Astrocyte (in vitro differentiated cells and primary cell): ENCODE measurements around the gene COP1. TPM values are rescaled to one million over a fixed set of nuclear protein-coding genes. Genes with fewer than 3 reads are reported as not detected.
A peak's percentile ranks its signal among the peaks of the same experiment; 100 is the strongest.

Experiments used
- DNase-seq: peaks from one replicate; pipeline ENCODE4 v3.0.0-alpha.2; 2010; ENCODE audit warnings: low read depth
- FAIRE-seq: peaks from 2 replicates; lab custom pipeline; 2011; peaks lifted over from hg19 to GRCh38; lab: Jason Lieb, UNC
- H2AFZ ChIP-seq: 2 replicates; pipeline ENCODE4 v1.6.0; 2012; ENCODE audit warnings: low read depth, low read length, inconsistent platforms
- H3K27ac ChIP-seq: 2 replicates; pipeline ENCODE4 v1.5.1; 2011; ENCODE audit warnings: low read depth, low read length, inconsistent platforms
- H3K27me3 ChIP-seq: 2 replicates; pipeline ENCODE4 v1.6.0; 2011; ENCODE audit warnings: low read length, inconsistent platforms; ENCODE audit not compliant: insufficient read depth
- H3K36me3 ChIP-seq: 2 replicates; pipeline ENCODE4 v1.5.1; 2011; ENCODE audit warnings: low read length, inconsistent platforms; ENCODE audit not compliant: insufficient read depth
- H3K4me1 ChIP-seq: 2 replicates; pipeline ENCODE4 v1.5.1; 2011; ENCODE audit warnings: low read length, inconsistent platforms; ENCODE audit not compliant: insufficient read depth
- H3K4me2 ChIP-seq: 2 replicates; pipeline ENCODE4 v1.6.0; 2012; ENCODE audit warnings: low read length, inconsistent platforms
- H3K4me3 ChIP-seq: 2 replicates; pipeline ENCODE4 v1.5.1; 2011; ENCODE audit warnings: low read depth, mild to moderate bottlenecking, low read length, inconsistent platforms; ENCODE audit not compliant: insufficient read depth
- H3K79me2 ChIP-seq: 2 replicates; pipeline ENCODE4 v1.6.0; 2012; ENCODE audit warnings: mild to moderate bottlenecking, low read length, inconsistent platforms; ENCODE audit not compliant: insufficient read depth
- H3K9ac ChIP-seq: 2 replicates; pipeline ENCODE4 v1.6.0; 2012; ENCODE audit warnings: mild to moderate bottlenecking, low read length, inconsistent platforms
- H3K9me3 ChIP-seq: 2 replicates; pipeline ENCODE4 v1.5.1; 2012; ENCODE audit warnings: low read depth, mild to moderate bottlenecking, low read length, inconsistent platforms; ENCODE audit not compliant: insufficient read depth
- H4K20me1 ChIP-seq: 2 replicates; pipeline ENCODE4 v1.6.0; 2012; ENCODE audit warnings: low read length, inconsistent platforms; ENCODE audit not compliant: insufficient read depth
- H3K27ac Mint-ChIP-seq: one replicate; pipeline ENCODE4 v1.8.0; 2021; ENCODE audit warnings: mild to moderate bottlenecking, mixed read lengths; ENCODE audit not compliant: unreplicated experiment
- H3K27me3 Mint-ChIP-seq: one replicate; pipeline ENCODE4 v1.8.0; 2021; ENCODE audit warnings: low read depth, mixed read lengths; ENCODE audit not compliant: unreplicated experiment
- H3K36me3 Mint-ChIP-seq: one replicate; pipeline ENCODE4 v1.8.0; 2021; ENCODE audit warnings: low read depth, mixed read lengths; ENCODE audit not compliant: unreplicated experiment
- H3K4me1 Mint-ChIP-seq: one replicate; pipeline ENCODE4 v1.8.0; 2021; ENCODE audit warnings: low read depth, mixed read lengths; ENCODE audit not compliant: unreplicated experiment
- H3K4me3 Mint-ChIP-seq: one replicate; pipeline ENCODE4 v1.8.0; 2021; ENCODE audit warnings: mild to moderate bottlenecking, moderate library complexity, mixed read lengths; ENCODE audit not compliant: unreplicated experiment
- H3K9me3 Mint-ChIP-seq: one replicate; pipeline ENCODE4 v1.8.0; 2021; ENCODE audit warnings: mild to moderate bottlenecking, mixed read lengths; ENCODE audit not compliant: unreplicated experiment
- EZH2 ChIP-seq: IDR thresholded peaks from 2 replicates; pipeline ENCODE4 v1.6.1; 2012; ENCODE audit warnings: mild to moderate bottlenecking, low read length, inconsistent platforms; ENCODE audit not compliant: insufficient read depth
- total RNA-seq: library from RNA; stranded (reverse); gene quantifications from 2 replicates; pipeline ENCODE4 v1.2.1, GENCODE V29; 2021
- TF ChIP-seq, protein P1 (sequence below): IDR thresholded peaks from 2 replicates; pipeline ENCODE4 v1.5.1; 2011; ENCODE audit warnings: low read depth, mild to moderate bottlenecking, inconsistent platforms, low read length, moderate library complexity; ENCODE audit not compliant: insufficient read depth

Gene COP1
- total RNA-seq, 1 donor from 2014 or later = 45.9 TPM

DNA sequence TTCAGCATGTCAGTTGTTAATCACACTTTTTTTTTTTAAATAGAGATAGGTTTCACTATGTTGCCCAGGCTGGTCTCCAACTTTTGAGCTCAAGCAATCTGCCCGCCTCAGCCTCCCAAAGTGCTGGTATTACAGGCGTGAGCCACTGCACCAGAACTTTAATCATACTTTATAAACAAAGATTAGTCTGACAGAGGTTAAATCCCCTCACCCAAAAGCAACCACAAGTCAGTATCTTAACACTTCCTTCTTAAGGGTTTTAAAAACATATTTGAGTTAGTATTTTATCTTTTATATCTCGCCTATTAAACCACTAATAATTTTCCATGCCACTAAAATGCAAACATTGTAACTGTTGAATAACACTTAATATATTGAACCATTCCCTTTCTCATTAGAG lies 70.2 kb downstream of the COP1 start:
- peak overlapping the region; percentile 3 for H3K27ac Mint-ChIP-seq
- no peak for FAIRE-seq

DNA sequence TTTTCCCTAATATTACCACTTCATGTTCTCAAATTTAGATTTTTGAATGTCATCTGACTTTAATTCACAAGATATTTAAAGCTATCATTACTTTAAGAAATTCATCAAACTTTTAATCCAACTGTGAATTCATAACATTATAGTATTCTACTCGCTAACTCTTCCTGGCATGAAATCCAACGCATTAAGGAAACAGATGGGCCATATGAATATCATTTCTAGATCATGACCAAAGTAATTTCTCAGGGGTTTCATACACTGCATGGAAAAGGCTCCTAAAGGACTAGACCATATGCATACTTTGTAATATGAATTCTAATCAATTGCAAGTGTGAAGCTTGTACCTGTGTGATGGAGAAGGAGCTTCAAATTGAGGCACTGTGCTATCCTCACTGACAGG lies 72.4 kb downstream of the COP1 start:
- H3K4me1 Mint-ChIP-seq = peaks cover 2% of the 10 kb centered on the region
- Histone ChIP-seq H3K36me3 (no peaks in the 10 kb centered on the region), H3K79me2 (peaks cover 49% of the 10 kb centered on the region), H3K27me3 (no peaks in the 10 kb centered on the region), H3K27ac (no peak overlapping the region), H2AFZ (no peak overlapping the region), H3K4me1 (no peaks in the 10 kb centered on the region), H3K4me3 (no peak overlapping the region), H3K4me2 (no peak overlapping the region), H4K20me1 (peaks cover 28% of the 10 kb centered on the region), H3K9ac (no peak overlapping the region), H3K9me3 (no peaks in the 10 kb centered on the region)
- no peaks in the 10 kb centered on the region for H3K9me3 Mint-ChIP-seq
- H3K36me3 Mint-ChIP-seq = peaks cover 4% of the 10 kb centered on the region
- TF ChIP-seq, protein P1, sequence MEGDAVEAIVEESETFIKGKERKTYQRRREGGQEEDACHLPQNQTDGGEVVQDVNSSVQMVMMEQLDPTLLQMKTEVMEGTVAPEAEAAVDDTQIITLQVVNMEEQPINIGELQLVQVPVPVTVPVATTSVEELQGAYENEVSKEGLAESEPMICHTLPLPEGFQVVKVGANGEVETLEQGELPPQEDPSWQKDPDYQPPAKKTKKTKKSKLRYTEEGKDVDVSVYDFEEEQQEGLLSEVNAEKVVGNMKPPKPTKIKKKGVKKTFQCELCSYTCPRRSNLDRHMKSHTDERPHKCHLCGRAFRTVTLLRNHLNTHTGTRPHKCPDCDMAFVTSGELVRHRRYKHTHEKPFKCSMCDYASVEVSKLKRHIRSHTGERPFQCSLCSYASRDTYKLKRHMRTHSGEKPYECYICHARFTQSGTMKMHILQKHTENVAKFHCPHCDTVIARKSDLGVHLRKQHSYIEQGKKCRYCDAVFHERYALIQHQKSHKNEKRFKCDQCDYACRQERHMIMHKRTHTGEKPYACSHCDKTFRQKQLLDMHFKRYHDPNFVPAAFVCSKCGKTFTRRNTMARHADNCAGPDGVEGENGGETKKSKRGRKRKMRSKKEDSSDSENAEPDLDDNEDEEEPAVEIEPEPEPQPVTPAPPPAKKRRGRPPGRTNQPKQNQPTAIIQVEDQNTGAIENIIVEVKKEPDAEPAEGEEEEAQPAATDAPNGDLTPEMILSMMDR = no peak
- TF ChIP-seq EZH2 = no peak
- DNase-seq (no peak), FAIRE-seq (no peak)
- H3K4me3 Mint-ChIP-seq = no peak overlapping the region
- no peaks in the 10 kb centered on the region for H3K27me3 Mint-ChIP-seq
- H3K27ac Mint-ChIP-seq = no peak overlapping the region

More for the DNA sequence above, 70.2 kb downstream of the COP1 start:
- H3K4me3 ChIP-seq = no peak overlapping the region
- no peak overlapping the region for H3K4me2 ChIP-seq
- peaks cover 2% of the 10 kb centered on the region for H3K4me1 Mint-ChIP-seq
- H3K36me3 Mint-ChIP-seq = peaks cover 4% of the 10 kb centered on the region
- H3K27me3 Mint-ChIP-seq = no peaks in the 10 kb centered on the region
- H3K27me3 ChIP-seq = no peaks in the 10 kb centered on the region
- peak; percentile 13 for DNase-seq
- no peak overlapping the region for H3K27ac ChIP-seq
- H2AFZ ChIP-seq = no peak overlapping the region
- no peak for TF ChIP-seq EZH2
- TF ChIP-seq, protein P1 = no peak
- H3K4me3 Mint-ChIP-seq = no peak overlapping the region
- no peaks in the 10 kb centered on the region for H3K4me1 ChIP-seq
- H3K79me2 ChIP-seq = peaks cover 69% of the 10 kb centered on the region
- no peaks in the 10 kb centered on the region for H3K36me3 ChIP-seq
- H3K9me3 ChIP-seq = no peaks in the 10 kb centered on the region
- no peak overlapping the region for H3K9ac ChIP-seq
- H4K20me1 ChIP-seq = peaks cover 34% of the 10 kb centered on the region
- H3K9me3 Mint-ChIP-seq = no peaks in the 10 kb centered on the region

DNA sequence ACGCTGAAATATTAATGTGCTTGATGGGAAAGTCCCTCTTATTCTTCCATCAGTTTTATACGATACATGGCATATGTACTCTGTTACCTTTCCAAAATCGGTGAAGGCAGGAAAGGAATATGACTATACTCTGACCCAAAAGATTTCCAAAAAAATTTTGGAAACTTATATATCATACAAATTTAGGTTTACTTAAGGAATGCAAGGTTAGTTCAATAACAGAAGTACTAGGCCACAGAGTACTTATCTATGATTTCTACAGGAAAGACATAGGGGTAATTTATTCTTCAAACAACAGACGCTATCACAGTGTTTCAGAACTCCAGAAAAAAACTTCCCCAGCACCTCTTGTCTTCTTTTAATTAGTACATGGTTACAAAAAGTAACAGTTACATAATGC lies 84.8 kb downstream of the COP1 start:
- TF ChIP-seq, protein P1 = no peak
- TF ChIP-seq EZH2 = no peak
- Histone ChIP-seq H3K9ac (no peak overlapping the region), H4K20me1 (peaks cover 8% of the 10 kb centered on the region), H2AFZ (no peak overlapping the region), H3K79me2 (peaks cover 5% of the 10 kb centered on the region), H3K27me3 (no peaks in the 10 kb centered on the region), H3K4me2 (no peak overlapping the region), H3K4me1 (no peaks in the 10 kb centered on the region), H3K4me3 (no peak overlapping the region), H3K9me3 (no peaks in the 10 kb centered on the region), H3K36me3 (no peaks in the 10 kb centered on the region), H3K27ac (no peak overlapping the region)
- no peak for FAIRE-seq
- Mint-ChIP-seq H3K4me1 (peaks cover 2% of the 10 kb centered on the region), H3K36me3 (peaks cover 7% of the 10 kb centered on the region), H3K4me3 (no peak overlapping the region), H3K27me3 (no peaks in the 10 kb centered on the region), H3K9me3 (peaks cover 4% of the 10 kb centered on the region), H3K27ac (no peak overlapping the region)
- DNase-seq = no peak
